Stimulated activated CD4-positive, alpha-beta T cell treated with anti-CD3 and anti-CD28 coated beads, TNF-alpha, amount 100 ng/mL, for 4 hours (primary cell): ENCODE measurements around the gene MMP17.
"Not testable (repeated sequence)": the region's sequence is repeated elsewhere in the genome, so short reads cannot be mapped to it uniquely, and the experiment has no call there.

Experiments
- DNase-seq, 3 experiments: peaks; one replicate each; pipeline ENCODE4 v3.0.0-alpha.2; 2020; ENCODE audit warnings: low read depth in 3 of 3

The MMP17 gene

GRCh38 chr12:131800594-131801135 is 27.5 kb upstream of the MMP17 start:
- DNase-seq, result no peak

GRCh38 chr12:131801254-131801866 is 26.8 kb upstream of the MMP17 start:
- no peak for DNase-seq

GRCh38 chr12:131803961-131804521 is 24.2 kb upstream of the MMP17 start:
- no peak for DNase-seq

GRCh38 chr12:131805421-131805820 is 22.8 kb upstream of the MMP17 start:
- DNase-seq, result no peak

- no peak for DNase-seq
Measured at GRCh38 chr12:131806674-131807073, 21.5 kb upstream of the MMP17 start.

- DNase-seq, result no peak
Measured at GRCh38 chr12:131808744-131809371, 19.3 kb upstream of the MMP17 start.

- not testable (repeated sequence) for DNase-seq
Measured at GRCh38 chr12:131809476-131810254, 18.5 kb upstream of the MMP17 start.

- no peak for DNase-seq
Measured at GRCh38 chr12:131810726-131811125, 17.5 kb upstream of the MMP17 start.

GRCh38 chr12:131815131-131815530 is 13.1 kb upstream of the MMP17 start:
- no peak for DNase-seq

- no peak for DNase-seq
Measured at GRCh38 chr12:131816495-131816894, 11.7 kb upstream of the MMP17 start.

GRCh38 chr12:131817241-131817640 is 11.0 kb upstream of the MMP17 start:
- DNase-seq, result no peak

- DNase-seq, result no peak
Measured at GRCh38 chr12:131818821-131819585, 9.2 kb upstream of the MMP17 start.

- DNase-seq, result no peak
Measured at GRCh38 chr12:131824450-131824849, 3.7 kb upstream of the MMP17 start.

- DNase-seq, result no peak
Measured at GRCh38 chr12:131825146-131825892, 2.9 kb upstream of the MMP17 start.

- DNase-seq, result no peak
Measured at GRCh38 chr12:131826097-131826928, 1.9 kb upstream of the MMP17 start.

GRCh38 chr12:131828671-131829355 is 620 bp downstream of the MMP17 start:
- DNase-seq, result no peak

- no peak for DNase-seq
Measured at GRCh38 chr12:131829356-131829747, 1.2 kb downstream of the MMP17 start.

GRCh38 chr12:131829791-131830334 is 1.7 kb downstream of the MMP17 start:
- DNase-seq, result no peak

GRCh38 chr12:131830335-131830913 is 2.2 kb downstream of the MMP17 start:
- DNase-seq, result no peak
